GM12878 (cell line): Measurements from ENCODE around the gene PPP1R9B. TPM values are rescaled to one million over a fixed set of nuclear protein-coding genes. Genes with fewer than 3 reads are reported as not detected.
A peak's percentile ranks its signal among the peaks of the same experiment; 100 is the strongest.

Experiments
- ATF2 ChIP-seq: IDR thresholded peaks from 2 replicates; pipeline ENCODE4 v1.6.1; 2012; ENCODE audit warnings: low read length, inconsistent platforms
- BHLHE40 ChIP-seq, 2 experiments: fragments of 450-650 bp in 1 of 2; IDR thresholded peaks; 2 replicates each; pipeline ENCODE4 v1.6.1; 2011 to 2017; ENCODE audit warnings: low read depth in 2 of 2, borderline replicate concordance in 1 of 2, improper control_type of control experiment in 1 of 2, low read length in 1 of 2, mild to moderate bottlenecking in 1 of 2
- BMI1 ChIP-seq: fragments of 450-650 bp; IDR thresholded peaks from 2 replicates; pipeline ENCODE4 v1.6.1; 2016; ENCODE audit warnings: mild to moderate bottlenecking, moderate library complexity, borderline replicate concordance
- BRCA1 ChIP-seq: IDR thresholded peaks from 2 replicates; pipeline ENCODE4 v1.6.1; 2011; ENCODE audit warnings: low read depth, low read length, improper control_type of control experiment
- CEBPZ ChIP-seq: fragments of 150-350 bp; IDR thresholded peaks from 2 replicates; pipeline ENCODE4 v1.6.1; 2016; ENCODE audit warnings: low read depth, low read length
- CREB1 ChIP-seq: IDR thresholded peaks from 2 replicates; pipeline ENCODE4 v1.6.1; 2012; ENCODE audit warnings: low read depth, mild to moderate bottlenecking, inconsistent platforms
- CREM ChIP-seq: IDR thresholded peaks from 2 replicates; pipeline ENCODE4 v1.6.1; 2014; ENCODE audit warnings: antibody characterized with exemption, low read depth
- CTCF ChIP-seq, 3 experiments: IDR thresholded peaks in 2 of 3; conservative IDR thresholded peaks in 1 of 3; 2 replicates each; pipeline ENCODE4 v1.5.1; 2011; ENCODE audit warnings: low read depth in 3 of 3, low read length in 3 of 3, mild to moderate bottlenecking in 3 of 3, control low read depth in 2 of 3, moderate library complexity in 2 of 3, inconsistent platforms in 1 of 3, mixed read lengths in 1 of 3; ENCODE audit not compliant: control insufficient read depth in 2 of 3, insufficient read depth in 1 of 3; ENCODE audit errors: extremely low read depth in 1 of 3
- HDAC6 ChIP-seq: fragments of 200-600 bp; sonication (generic); IDR thresholded peaks from one replicate; pipeline ENCODE4 v1.8.0; 2017; ENCODE audit warnings: antibody characterized with exemption; ENCODE audit not compliant: unreplicated experiment
- IKZF1 ChIP-seq: fragments of 450-650 bp; conservative IDR thresholded peaks from 2 replicates; pipeline ENCODE4 v1.6.1; 2017; ENCODE audit warnings: antibody characterized with exemption, mild to moderate bottlenecking
- IRF5 ChIP-seq: fragments of 450-650 bp; IDR thresholded peaks from 2 replicates; pipeline ENCODE4 v1.6.1; 2017; ENCODE audit warnings: borderline replicate concordance
- PRDM15 ChIP-seq: fragments of 450-650 bp; formaldehyde crosslinking; IDR thresholded peaks from 2 replicates; pipeline ENCODE4 v1.4.0; 2020; ENCODE audit warnings: mild to moderate bottlenecking, moderate library complexity
- SMAD1 ChIP-seq: fragments of 450-650 bp; IDR thresholded peaks from 2 replicates; pipeline ENCODE4 v1.6.1; 2018; ENCODE audit warnings: mild to moderate bottlenecking, low read depth; ENCODE audit not compliant: partially characterized antibody
- USF2 ChIP-seq: IDR thresholded peaks from 2 replicates; pipeline ENCODE4 v1.6.1; 2011; ENCODE audit warnings: low read depth, low read length, improper control_type of control experiment, borderline replicate concordance
- ZNF622 ChIP-seq: fragments of 450-650 bp; IDR thresholded peaks from 2 replicates; pipeline ENCODE4 v1.6.1; 2017; ENCODE audit warnings: mild to moderate bottlenecking, inconsistent platforms
- polyA plus RNA-seq, 11 experiments: library from polyadenylated mRNA; depleted of rRNA in 4 of 11; unstranded in 6 of 11; stranded (reverse) in 5 of 11; fragments of >200 nt; fragmentation: Nextera tagmentation in 4 of 11; fragmentation: Illumina TruSeq in 1 of 11; extraction: Ambion mirVana in 4 of 11; extraction: Trizol in 1 of 11; gene quantifications; 1 replicate in 1 of 11; 2 replicates in 10 of 11; pipeline versions ENCODE4 v1.2.1 to v1.2.3, GENCODE V29; 2011 to 2016; ENCODE audit warnings: inconsistent platforms in 2 of 11, missing spikeins in 2 of 11, low read depth in 1 of 11
- total RNA-seq, 4 experiments: library from RNA; depleted of rRNA in 3 of 4; stranded (reverse); fragments of >200 nt in 3 of 4; fragmentation: Illumina TruSeq in 1 of 4; extraction: Trizol in 1 of 4; gene quantifications; 2 replicates each; pipeline versions ENCODE4 v1.2.1 to v1.2.3, GENCODE V29; 2013 to 2021

PPP1R9B gene
- total and polyA plus RNA-seq, 10 of the 15 experiments (the other 5 are each of a cell fraction or from before 2014, with no cell fraction given) = 0.20 to 107 (median 37.5) TPM

- peak in 1 of 2 experiments; percentile 34; a peak in 1 of 4 replicates for TF ChIP-seq BHLHE40 (IDR thresholded peaks at IDR 0.05; ENCODE audit: borderline replicate concordance in 1 of 2, low read depth in 2 of 2, low read length in 1 of 2)
- no peak for TF ChIP-seq BRCA1
- no peak for TF ChIP-seq CEBPZ
- TF ChIP-seq SMAD1 = no peak
- TF ChIP-seq ATF2 = no peak
- no peak for TF ChIP-seq CREM
- TF ChIP-seq HDAC6 = no peak
- no peak for TF ChIP-seq CTCF (IDR thresholded peaks at IDR 0.05 in 2 of 3, conservative IDR thresholded peaks at IDR 0.05 in 1 of 3; ENCODE audit: control insufficient read depth in 2 of 3, extremely low read depth in 1 of 3, insufficient read depth in 1 of 3, low read depth in 3 of 3, low read length in 3 of 3)
- TF ChIP-seq CREB1 = no peak
- no peak for TF ChIP-seq IRF5
- no peak for TF ChIP-seq USF2
- no peak for TF ChIP-seq ZNF622
- no peak for TF ChIP-seq PRDM15 (CRISPR knock-in tag)
- TF ChIP-seq BMI1 = no peak
- TF ChIP-seq IKZF1 = peak; percentile 50
These were observed 20.5 kb downstream of the PPP1R9B start, which contains the start of gene SAMD14 (continued) for GRCh38 chr17:50129728-50130558.
